ENCODE results near the gene MORF4L2.
A peak's percentile ranks its signal among the peaks of the same experiment; 100 is the strongest.

MORF4L2 gene

DNA sequence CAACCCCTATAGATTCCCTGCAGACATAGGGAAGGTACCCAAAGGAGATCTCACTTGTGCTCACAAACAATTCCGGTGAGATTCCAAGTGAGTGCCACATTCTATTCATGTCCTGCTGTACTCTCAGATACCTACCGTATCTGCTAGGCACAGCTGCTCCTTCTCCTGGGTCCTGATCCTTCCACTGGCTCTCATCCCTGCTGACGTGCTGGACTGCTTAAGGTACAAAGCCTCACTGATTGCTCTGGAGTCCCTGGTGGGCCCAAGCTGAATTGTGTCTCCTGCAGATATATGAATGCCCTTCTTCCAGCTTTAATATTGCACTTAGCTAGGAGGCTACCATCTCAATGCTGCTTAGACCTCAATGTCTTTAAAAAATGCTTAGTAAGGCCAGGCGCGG is 55.4 kb downstream of the MORF4L2 start:
- no peak for DNase-seq

DNA sequence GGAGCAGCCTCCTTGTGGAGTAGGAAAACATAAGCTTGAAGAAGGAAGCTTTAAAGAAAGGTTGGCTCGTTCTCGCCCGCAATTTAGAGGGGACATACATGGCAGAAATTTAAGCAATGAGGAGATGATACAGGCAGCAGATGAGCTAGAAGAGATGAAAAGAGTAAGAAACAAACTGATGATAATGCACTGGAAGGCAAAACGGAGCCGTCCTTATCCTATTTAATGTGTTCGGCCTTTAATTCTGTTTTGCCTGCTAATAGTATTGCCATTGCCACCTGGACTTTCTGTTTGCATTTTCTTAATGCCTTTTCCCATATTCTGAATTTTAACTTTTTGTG is 56.4 kb downstream of the MORF4L2 start:
- no peak for DNase-seq

DNA sequence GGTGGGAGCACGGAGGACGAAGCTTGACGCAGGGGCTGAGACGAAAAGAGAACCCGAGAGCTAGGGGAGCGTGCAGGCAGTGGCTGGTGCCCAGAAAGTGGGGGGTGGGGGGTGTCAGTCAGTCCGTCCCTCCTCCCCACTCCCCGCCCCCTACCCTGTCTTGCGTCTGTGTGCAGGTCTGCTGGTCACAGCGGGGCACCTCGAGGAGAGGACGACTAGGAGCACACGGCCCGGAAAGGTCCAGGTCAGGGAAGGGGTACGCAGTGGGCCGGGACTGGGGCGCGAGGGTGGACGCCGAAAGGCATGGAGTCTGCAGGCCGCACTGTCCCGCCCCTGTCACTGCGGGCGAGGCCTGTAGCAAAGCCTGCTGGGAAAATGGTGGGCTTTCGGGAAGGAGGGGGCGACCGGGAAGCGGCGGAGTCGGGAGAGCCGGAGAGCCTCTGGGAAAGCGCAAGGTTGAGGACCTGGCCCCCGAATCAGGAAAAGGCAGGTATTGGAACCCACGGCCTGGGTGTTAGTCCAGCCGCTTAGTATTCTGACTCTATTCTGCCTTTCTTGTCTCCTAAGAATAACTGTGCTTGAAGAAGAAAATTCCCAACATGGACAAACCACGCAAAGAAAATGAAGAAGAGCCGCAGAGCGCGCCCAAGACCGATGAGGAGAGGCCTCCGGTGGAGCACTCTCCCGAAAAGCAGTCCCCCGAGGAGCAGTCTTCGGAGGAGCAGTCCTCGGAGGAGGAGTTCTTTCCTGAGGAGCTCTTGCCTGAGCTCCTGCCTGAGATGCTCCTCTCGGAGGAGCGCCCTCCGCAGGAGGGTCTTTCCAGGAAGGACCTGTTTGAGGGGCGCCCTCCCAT is 57.0 kb downstream of the MORF4L2 start:
- no peak for DNase-seq

DNA sequence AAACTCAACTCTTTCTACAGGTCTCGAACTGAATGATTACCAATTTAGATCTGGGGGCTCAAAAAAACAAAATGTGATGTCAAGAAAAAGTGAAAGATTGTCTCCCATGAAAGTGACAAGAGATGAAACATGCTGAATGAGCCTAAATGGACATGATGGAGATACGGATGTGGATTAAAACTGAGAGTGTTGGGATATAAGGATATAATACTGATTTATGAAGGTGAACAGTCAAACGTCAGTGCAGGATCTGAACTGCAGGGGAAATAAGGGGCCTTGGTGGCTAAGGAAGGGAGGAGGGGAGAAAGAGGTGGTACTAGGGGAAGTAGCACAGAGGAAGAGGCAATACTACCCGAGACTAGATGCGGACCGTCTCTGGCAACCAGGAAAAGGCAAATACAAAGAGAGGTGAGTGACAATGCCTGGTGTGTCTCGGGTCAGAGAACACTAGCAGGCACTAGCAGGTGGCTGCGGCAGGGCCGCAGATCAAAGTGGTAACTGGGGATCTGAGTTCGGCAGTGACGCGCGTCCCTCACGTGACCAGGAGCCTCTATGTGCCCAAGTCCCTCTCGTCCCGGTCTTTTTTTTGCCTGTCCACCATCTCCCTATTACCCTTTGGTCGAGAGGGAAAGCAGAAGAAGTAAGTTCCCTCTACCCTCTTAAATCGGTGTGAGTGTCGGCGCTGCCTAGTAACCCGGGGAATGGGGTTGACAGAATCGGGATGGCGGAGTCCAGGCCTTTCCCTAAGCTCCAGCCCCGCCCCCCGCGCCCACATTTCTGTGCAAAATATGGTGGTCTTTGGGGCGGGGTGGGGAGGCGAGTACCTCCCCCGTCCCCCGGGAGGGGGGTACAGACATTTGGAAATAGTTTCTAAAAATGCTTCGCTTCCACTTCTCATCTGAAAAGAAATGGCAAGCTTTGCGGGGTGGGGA is 57.8 kb downstream of the MORF4L2 start, which contains the start of gene TCEAL1:
Gene TCEAL1, plus strand, starts transcription at position 590 of the 932 bp plus-strand sequence. CDS start 942 bp downstream, outside the sequence.
- peak; percentile 15 for DNase-seq

DNA sequence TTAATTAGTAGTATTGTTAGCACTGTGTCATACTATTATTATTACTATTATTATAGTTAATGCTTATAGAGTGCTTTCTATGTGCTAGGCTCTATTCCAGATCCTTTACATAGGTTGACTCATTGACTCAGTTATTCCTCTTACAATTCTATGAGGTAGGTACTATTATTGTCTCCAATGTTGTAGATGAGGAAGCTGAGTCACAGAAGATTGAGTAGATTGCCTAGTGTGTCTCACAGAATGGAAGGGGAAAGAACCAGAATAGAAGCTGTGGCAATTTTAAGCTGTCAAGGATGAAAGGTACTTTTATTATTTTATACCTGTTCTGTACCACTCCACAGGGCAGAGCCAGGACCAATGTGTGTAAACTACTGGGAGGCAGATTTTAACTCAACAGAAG is 59.6 kb downstream of the MORF4L2 start:
- DNase-seq = no peak

Measured in activated T-cell treated with anti-CD3 and anti-CD28 coated beads for 4 hours (primary cell).